Measurements from ENCODE around the gene SULT2B1.

DNA sequence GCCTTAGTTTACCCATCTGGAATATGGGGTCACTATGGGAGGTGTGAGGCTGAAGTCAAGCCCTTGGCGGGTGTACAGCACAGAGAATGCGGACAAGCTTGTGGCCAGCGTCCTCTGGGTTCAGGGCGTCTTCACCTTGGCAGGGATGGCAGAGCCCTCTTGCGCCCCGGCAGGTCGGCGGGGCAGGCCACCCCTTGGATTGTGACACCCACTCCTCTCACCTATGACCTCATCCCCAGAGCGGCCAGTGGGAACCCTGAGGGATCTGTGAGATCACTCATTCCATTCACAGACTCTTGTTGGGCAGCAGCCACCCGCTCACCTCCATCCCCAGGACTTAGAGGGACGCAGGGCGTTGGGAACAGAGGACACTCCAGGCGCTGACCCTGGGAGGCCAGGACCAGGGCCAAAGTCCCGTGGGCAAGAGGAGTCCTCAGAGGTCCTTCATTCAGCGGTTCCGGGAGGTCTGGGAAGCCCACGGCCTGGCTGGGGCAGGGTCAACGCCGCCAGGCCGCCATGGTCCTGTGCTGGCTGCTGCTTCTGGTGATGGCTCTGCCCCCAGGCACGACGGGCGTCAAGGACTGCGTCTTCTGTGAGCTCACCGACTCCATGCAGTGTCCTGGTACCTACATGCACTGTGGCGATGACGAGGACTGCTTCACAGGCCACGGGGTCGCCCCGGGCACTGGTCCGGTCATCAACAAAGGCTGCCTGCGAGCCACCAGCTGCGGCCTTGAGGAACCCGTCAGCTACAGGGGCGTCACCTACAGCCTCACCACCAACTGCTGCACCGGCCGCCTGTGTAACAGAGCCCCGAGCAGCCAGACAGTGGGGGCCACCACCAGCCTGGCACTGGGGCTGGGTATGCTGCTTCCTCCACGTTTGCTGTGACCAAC lies 54.7 kb downstream of the SULT2B1 start, which contains the start of gene SPACA4:
- TF ChIP-seq, protein P1, sequence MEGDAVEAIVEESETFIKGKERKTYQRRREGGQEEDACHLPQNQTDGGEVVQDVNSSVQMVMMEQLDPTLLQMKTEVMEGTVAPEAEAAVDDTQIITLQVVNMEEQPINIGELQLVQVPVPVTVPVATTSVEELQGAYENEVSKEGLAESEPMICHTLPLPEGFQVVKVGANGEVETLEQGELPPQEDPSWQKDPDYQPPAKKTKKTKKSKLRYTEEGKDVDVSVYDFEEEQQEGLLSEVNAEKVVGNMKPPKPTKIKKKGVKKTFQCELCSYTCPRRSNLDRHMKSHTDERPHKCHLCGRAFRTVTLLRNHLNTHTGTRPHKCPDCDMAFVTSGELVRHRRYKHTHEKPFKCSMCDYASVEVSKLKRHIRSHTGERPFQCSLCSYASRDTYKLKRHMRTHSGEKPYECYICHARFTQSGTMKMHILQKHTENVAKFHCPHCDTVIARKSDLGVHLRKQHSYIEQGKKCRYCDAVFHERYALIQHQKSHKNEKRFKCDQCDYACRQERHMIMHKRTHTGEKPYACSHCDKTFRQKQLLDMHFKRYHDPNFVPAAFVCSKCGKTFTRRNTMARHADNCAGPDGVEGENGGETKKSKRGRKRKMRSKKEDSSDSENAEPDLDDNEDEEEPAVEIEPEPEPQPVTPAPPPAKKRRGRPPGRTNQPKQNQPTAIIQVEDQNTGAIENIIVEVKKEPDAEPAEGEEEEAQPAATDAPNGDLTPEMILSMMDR (IDR thresholded peaks at IDR 0.05; ENCODE audit: low read length), result no peak
- TF ChIP-seq EZH2 (optimal IDR thresholded peaks at IDR 0.05; ENCODE audit: low read depth, low read length) (no peak), EZH2phosphoT487 (IDR thresholded peaks at IDR 0.05; ENCODE audit: low read length) (no peak)
